K562 (cell line): ENCODE results near the gene ADAM10. TPM values are rescaled to one million over a fixed set of nuclear protein-coding genes. Genes with fewer than 3 reads are reported as not detected.

Experiments
- CBFA2T2 ChIP-seq: fragments of 450-650 bp; conservative IDR thresholded peaks from 2 replicates; pipeline ENCODE4 v1.6.1; 2017; ENCODE audit warnings: mild to moderate bottlenecking
- CC2D1A ChIP-seq: fragments of 450-650 bp; IDR thresholded peaks from 2 replicates; pipeline ENCODE4 v1.6.1; 2017; ENCODE audit warnings: mild to moderate bottlenecking
- DACH1 ChIP-seq: fragments of 450-650 bp; IDR thresholded peaks from 2 replicates; pipeline ENCODE4 v1.6.1; 2018; ENCODE audit not compliant: partially characterized antibody
- EHMT2 ChIP-seq: fragments of 450-650 bp; IDR thresholded peaks from 2 replicates; pipeline ENCODE4 v1.6.1; 2018; ENCODE audit warnings: antibody characterized with exemption
- FOSL1 ChIP-seq: fragments of 200-800 bp; sonication (Bioruptor generic); conservative IDR thresholded peaks from 2 replicates; pipeline ENCODE4 v1.6.1; 2016; ENCODE audit warnings: missing genetic modification characterization, missing compliant biosample characterization
- FOXA3 ChIP-seq, 2 experiments: fragments of 450-650 bp in 1 of 2; sonication (generic) in 1 of 2; formaldehyde crosslinking; IDR thresholded peaks in 1 of 2; conservative IDR thresholded peaks in 1 of 2; 2 replicates each; pipeline versions ENCODE4 v1.4.0 to v1.8.0; 2020 to 2022; ENCODE audit warnings: mild to moderate bottlenecking in 2 of 2, missing genetic modification reagents in 1 of 2
- JUND ChIP-seq, 2 experiments: IDR thresholded peaks; 2 replicates in 1 of 2; 3 replicates in 1 of 2; pipeline ENCODE4 v1.6.1; 2011; ENCODE audit warnings: borderline replicate concordance in 2 of 2, low read depth in 2 of 2, low read length in 2 of 2, improper control_type of control experiment in 1 of 2, missing biosample characterization in 1 of 2, missing genetic modification characterization in 1 of 2, missing genetic modification reagents in 1 of 2
- TCF3 ChIP-seq: sonication (generic); formaldehyde crosslinking; IDR thresholded peaks from 2 replicates; pipeline ENCODE4 v1.4.0; 2020; ENCODE audit warnings: mild to moderate bottlenecking, missing genetic modification reagents
- ZC3H4 ChIP-seq: sonication (generic); formaldehyde crosslinking; IDR thresholded peaks from 2 replicates; pipeline ENCODE4 v1.9.0; 2021; ENCODE audit warnings: missing genetic modification reagents, borderline replicate concordance
- polyA plus RNA-seq, 8 experiments: library from polyadenylated mRNA; depleted of rRNA in 4 of 8; stranded (reverse) in 5 of 8; unstranded in 3 of 8; fragments of >200 nt; fragmentation: Nextera tagmentation in 2 of 8; fragmentation: Illumina TruSeq in 1 of 8; extraction: Ambion mirVana in 2 of 8; extraction: Trizol in 1 of 8; gene quantifications; 2 replicates each; pipeline versions ENCODE4 v1.2.1 to v1.2.3, GENCODE V29; 2011 to 2014; ENCODE audit warnings: inconsistent platforms in 1 of 8, missing spikeins in 1 of 8
- total RNA-seq, 7 experiments: library from RNA; depleted of rRNA in 6 of 7; stranded (reverse); fragments of >200 nt in 6 of 7; fragmentation: Illumina TruSeq in 2 of 7; extraction: Trizol in 2 of 7; gene quantifications; 2 replicates each; pipeline versions ENCODE4 v1.2.1 to v1.2.3, GENCODE V29; 2011 to 2021; ENCODE audit warnings: low replicate concordance in 1 of 7
- TF ChIP-seq, protein P1 (sequence below): fragments of 450-650 bp; IDR thresholded peaks from 2 replicates; pipeline ENCODE4 v1.6.1; 2016
- TF ChIP-seq, protein P2 (sequence below): fragments of 450-650 bp; formaldehyde crosslinking; IDR thresholded peaks from 2 replicates; pipeline ENCODE4 v1.4.0; 2020; ENCODE audit warnings: mild to moderate bottlenecking, mixed read lengths

The ADAM10 gene
- total and polyA plus RNA-seq, 9 of the 15 experiments (the other 6 are each of a cell fraction or from before 2014, with no cell fraction given) = 11.9 to 152 (median 57.3) TPM

DNA sequence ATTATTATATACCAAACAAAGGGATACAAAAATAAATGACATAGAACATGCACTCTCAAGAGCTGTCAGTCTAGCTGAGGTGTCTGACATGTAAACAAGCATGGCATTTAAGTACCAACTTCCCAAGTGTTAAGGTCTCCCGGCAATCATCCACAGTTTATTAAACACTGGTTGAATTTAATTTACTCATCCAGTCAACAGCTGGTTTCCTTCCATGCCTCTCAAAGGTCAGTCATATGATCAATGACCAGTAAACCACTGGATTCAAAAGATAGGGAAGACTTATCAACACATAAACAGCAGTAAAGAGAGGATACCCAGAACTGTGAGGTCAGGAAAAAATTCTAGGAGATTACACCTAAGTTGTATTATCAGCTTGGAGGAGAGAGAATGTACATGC lies 80.4 kb downstream of the ADAM10 start (continued):
- no peak for TF ChIP-seq JUND (IDR thresholded peaks at IDR 0.05; ENCODE audit: borderline replicate concordance, low read depth, low read length)
- TF ChIP-seq JUND (tag; IDR thresholded peaks at IDR 0.05; ENCODE audit: borderline replicate concordance, low read depth, low read length) = peak; percentile 27; the same call in 1 of the 3 replicates
- peak; percentile 83 for TF ChIP-seq CBFA2T2
- TF ChIP-seq, protein P1, sequence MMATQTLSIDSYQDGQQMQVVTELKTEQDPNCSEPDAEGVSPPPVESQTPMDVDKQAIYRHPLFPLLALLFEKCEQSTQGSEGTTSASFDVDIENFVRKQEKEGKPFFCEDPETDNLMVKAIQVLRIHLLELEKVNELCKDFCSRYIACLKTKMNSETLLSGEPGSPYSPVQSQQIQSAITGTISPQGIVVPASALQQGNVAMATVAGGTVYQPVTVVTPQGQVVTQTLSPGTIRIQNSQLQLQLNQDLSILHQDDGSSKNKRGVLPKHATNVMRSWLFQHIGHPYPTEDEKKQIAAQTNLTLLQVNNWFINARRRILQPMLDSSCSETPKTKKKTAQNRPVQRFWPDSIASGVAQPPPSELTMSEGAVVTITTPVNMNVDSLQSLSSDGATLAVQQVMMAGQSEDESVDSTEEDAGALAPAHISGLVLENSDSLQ = peak; percentile 44
- TF ChIP-seq FOSL1 (tag) = peak; percentile 55
- no peak for TF ChIP-seq ZC3H4 (CRISPR knock-in tag)
- TF ChIP-seq FOXA3 (CRISPR knock-in tag; conservative IDR thresholded peaks at IDR 0.05 in 1 of 2, IDR thresholded peaks at IDR 0.05 in 1 of 2) = 0 out of 4 replicates have a peak, but pooled peaks of 1 of the 2 experiments have one; percentile 25
- peak; percentile 61 for TF ChIP-seq EHMT2
- peak; percentile 79 for TF ChIP-seq TCF3 (CRISPR knock-in tag)
- TF ChIP-seq DACH1 = peak; percentile 57
- TF ChIP-seq, protein P2, sequence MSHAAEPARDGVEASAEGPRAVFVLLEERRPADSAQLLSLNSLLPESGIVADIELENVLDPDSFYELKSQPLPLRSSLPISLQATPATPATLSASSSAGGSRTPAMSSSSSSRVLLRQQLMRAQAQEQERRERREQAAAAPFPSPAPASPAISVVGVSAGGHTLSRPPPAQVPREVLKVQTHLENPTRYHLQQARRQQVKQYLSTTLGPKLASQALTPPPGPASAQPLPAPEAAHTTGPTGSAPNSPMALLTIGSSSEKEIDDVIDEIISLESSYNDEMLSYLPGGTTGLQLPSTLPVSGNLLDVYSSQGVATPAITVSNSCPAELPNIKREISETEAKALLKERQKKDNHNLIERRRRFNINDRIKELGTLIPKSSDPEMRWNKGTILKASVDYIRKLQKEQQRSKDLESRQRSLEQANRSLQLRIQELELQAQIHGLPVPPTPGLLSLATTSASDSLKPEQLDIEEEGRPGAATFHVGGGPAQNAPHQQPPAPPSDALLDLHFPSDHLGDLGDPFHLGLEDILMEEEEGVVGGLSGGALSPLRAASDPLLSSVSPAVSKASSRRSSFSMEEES = peak; percentile 37; the same call in 1 of the 2 replicates
- peak; percentile 74 for TF ChIP-seq CC2D1A
